H1 (cell line): ENCODE measurements around the gene PLK5. TPM values are rescaled to one million over a fixed set of nuclear protein-coding genes. Genes with fewer than 3 reads are reported as not detected.
A peak's percentile ranks its signal among the peaks of the same experiment; 100 is the strongest.

Experiments
- CTCF ChIA-PET: fragments of 300-600 bp; sonication (Branson Sonifier 250); formaldehyde crosslinking; loops from one replicate; lab custom pipeline; 2021; ENCODE audit not compliant: partially characterized antibody; lab: Charles Lee
- POLR2A ChIA-PET: fragments of 300-600 bp; sonication (Branson Sonifier 250); formaldehyde crosslinking; loops from one replicate; lab custom pipeline; 2021; ENCODE audit warnings: inconsistent platforms; ENCODE audit not compliant: partially characterized antibody; lab: Charles Lee
- DNase-seq, 2 experiments: peaks; one replicate each; pipeline versions ENCODE4 v3.0.0 to v3.0.0-alpha.2; 2010 to 2022; ENCODE audit warnings: low spot score in 2 of 2, low read depth in 1 of 2, mixed read lengths in 1 of 2
- FAIRE-seq: peaks from 2 replicates; lab custom pipeline; 2011; peaks lifted over from hg19 to GRCh38; lab: Jason Lieb, UNC
- H2AFZ ChIP-seq: 2 replicates; pipeline ENCODE4 v1.8.1; 2012; ENCODE audit warnings: low read length, inconsistent platforms
- H2AK5ac ChIP-seq: 2 replicates; pipeline ENCODE4 v1.6.1; 2013; ENCODE audit warnings: low read depth, low read length
- H2BK120ac ChIP-seq: replicated peaks from 2 replicates; pipeline ENCODE3; 2013; ENCODE audit warnings: low read depth, low read length, inconsistent platforms
- H2BK12ac ChIP-seq: 2 replicates; pipeline ENCODE4 v1.6.1; 2013; ENCODE audit warnings: low read depth, low read length
- H2BK15ac ChIP-seq: 2 replicates; pipeline ENCODE4 v1.6.1; 2013; ENCODE audit warnings: low read length
- H2BK20ac ChIP-seq: 2 replicates; pipeline ENCODE4 v1.6.1; 2013; ENCODE audit warnings: low read length
- H2BK5ac ChIP-seq: 2 replicates; pipeline ENCODE4 v1.6.1; 2013; ENCODE audit warnings: low read depth, low read length
- H3K14ac ChIP-seq: 2 replicates; pipeline ENCODE4 v1.6.1; 2013; ENCODE audit warnings: inconsistent platforms; ENCODE audit not compliant: insufficient read length
- H3K18ac ChIP-seq: 2 replicates; pipeline ENCODE4 v1.6.1; 2013; ENCODE audit warnings: low read length; ENCODE audit errors: extremely low read depth
- H3K23ac ChIP-seq: 2 replicates; pipeline ENCODE4 v1.6.1; 2013; ENCODE audit warnings: inconsistent platforms; ENCODE audit not compliant: insufficient read length
- H3K23me2 ChIP-seq: 2 replicates; pipeline ENCODE4 v1.6.1; 2013; ENCODE audit warnings: low read depth, low read length
- H3K27ac ChIP-seq: 2 replicates; pipeline ENCODE4 v1.6.1; 2011; ENCODE audit warnings: low read depth, low read length, inconsistent platforms
- H3K27me3 ChIP-seq, 4 experiments: replicated peaks in 1 of 4; 1 replicate in 1 of 4; 2 replicates in 3 of 4; pipeline versions ENCODE4 v1.6.1 to v1.8.1; 2011 to 2013; ENCODE audit warnings: low read length in 3 of 4, mild to moderate bottlenecking in 3 of 4, inconsistent platforms in 2 of 4, mixed read lengths in 2 of 4, moderate library complexity in 1 of 4; ENCODE audit not compliant: control insufficient read depth in 3 of 4, insufficient read depth in 3 of 4; ENCODE audit errors: extremely low read depth in 1 of 4
- H3K36me3 ChIP-seq, 4 experiments: 2 replicates each; pipeline versions ENCODE4 v1.6.1 to v1.8.1; 2011 to 2013; ENCODE audit warnings: mild to moderate bottlenecking in 4 of 4, low read length in 3 of 4, moderate library complexity in 2 of 4, control low read depth in 1 of 4, inconsistent platforms in 1 of 4; ENCODE audit not compliant: insufficient read depth in 4 of 4, control insufficient read depth in 2 of 4
- H3K4ac ChIP-seq: replicated peaks from 2 replicates; pipeline ENCODE3; 2013; ENCODE audit warnings: low read length, low read depth, mixed read lengths, inconsistent platforms; ENCODE audit not compliant: insufficient read length
- H3K4me1 ChIP-seq, 4 experiments: replicated peaks in 1 of 4; 1 replicate in 1 of 4; 2 replicates in 3 of 4; pipeline versions ENCODE4 v1.6.1 to v1.8.1; 2011 to 2013; ENCODE audit warnings: low read length in 3 of 4, inconsistent platforms in 2 of 4, mixed read lengths in 1 of 4; ENCODE audit not compliant: insufficient read depth in 4 of 4, control insufficient read depth in 3 of 4
- H3K4me2 ChIP-seq, 2 experiments: 2 replicates each; pipeline versions ENCODE4 v1.6.1 to v1.8.1; 2011 to 2013; ENCODE audit warnings: low read depth in 2 of 2, low read length in 2 of 2, control low read depth in 1 of 2, inconsistent platforms in 1 of 2, mild to moderate bottlenecking in 1 of 2; ENCODE audit not compliant: insufficient read depth in 1 of 2
- H3K4me3 ChIP-seq, 4 experiments: fragments of 200-600, 300-600 bp in 1 of 4; sonication (generic), shearing (Covaris generic), sonication (Bioruptor Twin) in 1 of 4; 2 replicates each; pipeline versions ENCODE4 v1.5.1 to v1.8.1; 2011 to 2016; ENCODE audit warnings: low read length in 4 of 4, low read depth in 3 of 4, control low read depth in 2 of 4, inconsistent platforms in 2 of 4, mild to moderate bottlenecking in 2 of 4, mixed read lengths in 1 of 4, moderate library complexity in 1 of 4; ENCODE audit not compliant: insufficient read depth in 2 of 4; ENCODE audit errors: extremely low read depth in 1 of 4
- H3K56ac ChIP-seq: replicated peaks from 2 replicates; pipeline ENCODE3; 2013; ENCODE audit warnings: low read depth, mild to moderate bottlenecking, mixed read lengths, low read length, inconsistent platforms; ENCODE audit not compliant: insufficient read length
- H3K79me1 ChIP-seq: 2 replicates; pipeline ENCODE4 v1.6.1; 2013; ENCODE audit warnings: low read depth, low read length, control low read depth
- H3K79me2 ChIP-seq, 2 experiments: 2 replicates each; pipeline versions ENCODE4 v1.6.1 to v1.8.1; 2012 to 2013; ENCODE audit warnings: low read length in 2 of 2, mild to moderate bottlenecking in 2 of 2, inconsistent platforms in 1 of 2; ENCODE audit not compliant: insufficient read depth in 2 of 2, control insufficient read depth in 1 of 2
- H3K9ac ChIP-seq, 4 experiments: replicated peaks in 1 of 4; 1 replicate in 1 of 4; 2 replicates in 3 of 4; pipeline versions ENCODE4 v1.6.1 to v1.8.1; 2011 to 2013; ENCODE audit warnings: low read depth in 3 of 4, low read length in 3 of 4, control low read depth in 2 of 4, mild to moderate bottlenecking in 2 of 4, moderate library complexity in 2 of 4, inconsistent platforms in 1 of 4; ENCODE audit errors: extremely low read depth in 1 of 4
- H3K9me3 ChIP-seq, 2 experiments: 2 replicates each; pipeline versions ENCODE4 v1.6.1 to v1.8.1; 2012 to 2013; ENCODE audit warnings: mild to moderate bottlenecking in 2 of 2, moderate library complexity in 2 of 2, control low read depth in 1 of 2, inconsistent platforms in 1 of 2, low read depth in 1 of 2, low read length in 1 of 2, mixed read lengths in 1 of 2; ENCODE audit not compliant: insufficient read depth in 2 of 2
- H4K20me1 ChIP-seq, 2 experiments: replicated peaks in 1 of 2; 2 replicates each; pipeline versions ENCODE3 to v1.8.1; 2011 to 2013; ENCODE audit warnings: inconsistent platforms in 2 of 2, low read length in 2 of 2, mild to moderate bottlenecking in 1 of 2; ENCODE audit not compliant: insufficient read depth in 2 of 2, control insufficient read depth in 1 of 2
- H4K5ac ChIP-seq: 2 replicates; pipeline ENCODE4 v1.6.1; 2013; ENCODE audit warnings: low read length, low read depth, mixed read lengths, inconsistent platforms; ENCODE audit not compliant: insufficient read length
- H4K8ac ChIP-seq: 2 replicates; pipeline ENCODE4 v1.8.0; 2013; ENCODE audit warnings: mild to moderate bottlenecking, moderate library complexity, low read length, inconsistent platforms; ENCODE audit not compliant: insufficient read depth; ENCODE audit errors: extremely low read depth
- H4K91ac ChIP-seq: replicated peaks from 2 replicates; pipeline ENCODE3; 2013; ENCODE audit warnings: low read length, mixed read lengths, inconsistent platforms; ENCODE audit not compliant: insufficient read length
- ATF2 ChIP-seq: IDR thresholded peaks from 2 replicates; pipeline ENCODE4 v1.6.1; 2012; ENCODE audit warnings: low read length, inconsistent platforms
- CHD1 ChIP-seq: IDR thresholded peaks from 2 replicates; pipeline ENCODE4 v1.6.1; 2012; ENCODE audit warnings: low read depth, low read length, improper control_type of control experiment
- GTF2F1 ChIP-seq: IDR thresholded peaks from 2 replicates; pipeline ENCODE4 v1.6.1; 2012; ENCODE audit warnings: low read depth, low read length, improper control_type of control experiment, borderline replicate concordance
- JUND ChIP-seq: IDR thresholded peaks from 2 replicates; pipeline ENCODE4 v1.6.1; 2011; ENCODE audit warnings: mild to moderate bottlenecking, improper control_type of control experiment, low read length
- POLR2A ChIP-seq, 2 experiments: IDR thresholded peaks; 1 replicate in 1 of 2; 2 replicates in 1 of 2; pipeline ENCODE4 v1.6.1; 2011; ENCODE audit warnings: low read depth in 2 of 2, low read length in 2 of 2, mild to moderate bottlenecking in 2 of 2; ENCODE audit errors: control extremely low read depth in 1 of 2
- POU5F1 ChIP-seq: IDR thresholded peaks from 2 replicates; pipeline ENCODE4 v1.6.1; 2011; ENCODE audit warnings: low read depth, mild to moderate bottlenecking, low read length, moderate library complexity
- SAP30 ChIP-seq: fragments of 300-600 bp; sonication (generic); IDR thresholded peaks from 2 replicates; pipeline ENCODE4 v1.7.1; 2012; ENCODE audit warnings: low read length, moderate library complexity, mild to moderate bottlenecking, inconsistent platforms; ENCODE audit not compliant: insufficient read depth, insufficient replicate concordance
- SIN3A ChIP-seq, 2 experiments: IDR thresholded peaks in 1 of 2; conservative IDR thresholded peaks in 1 of 2; 2 replicates each; pipeline ENCODE4 v1.6.1; 2011 to 2012; ENCODE audit warnings: low read length in 2 of 2, improper control_type of control experiment in 1 of 2, low read depth in 1 of 2, mild to moderate bottlenecking in 1 of 2
- SIRT6 ChIP-seq: IDR thresholded peaks from one replicate; pipeline ENCODE4 v1.7.1; 2012; ENCODE audit warnings: low read length, inconsistent platforms
- SIX5 ChIP-seq: IDR thresholded peaks from 2 replicates; pipeline ENCODE4 v1.6.1; 2011; ENCODE audit warnings: mild to moderate bottlenecking, low read depth, low read length
- TEAD4 ChIP-seq: IDR thresholded peaks from 2 replicates; pipeline ENCODE4 v1.6.1; 2012; ENCODE audit warnings: low read depth, low read length, inconsistent platforms, mixed read lengths
- WGBS, 2 experiments: shearing (Covaris generic) in 1 of 2; methylation state at CpG; one replicate each; pipeline versions ENCODE4 v1.1.6 to v1.1.7; 2013 to 2015; ENCODE audit warnings: low lambda C conversion rate in 2 of 2, mixed read lengths in 2 of 2, inconsistent platforms in 1 of 2, low coverage in 1 of 2, missing lambda C conversion rate in 1 of 2; ENCODE audit not compliant: insufficient replicate concordance in 2 of 2, insufficient coverage in 1 of 2, insufficient read length in 1 of 2; ENCODE audit errors: extremely low coverage in 1 of 2, missing lambda C conversion rate in 1 of 2; 5-methylcytosine and 5-hydroxymethylcytosine counted together
- polyA plus RNA-seq, 7 experiments: library from polyadenylated mRNA; depleted of rRNA in 3 of 7; stranded (reverse) in 5 of 7; unstranded in 2 of 7; fragments of >200 nt in 5 of 7; fragments of 200-250 nt in 2 of 7; gene quantifications; 1 replicate in 5 of 7; 2 replicates in 1 of 7; 4 replicates in 1 of 7; pipeline versions ENCODE4 v1.2.1 to v1.2.3, GENCODE V29; 2011 to 2013; ENCODE audit warnings: missing spikeins in 2 of 7, mixed read lengths in 2 of 7
- total RNA-seq: library from RNA; stranded (reverse); fragmentation: NEBNext Ultra II Directional; extraction: Animal tissue kit (Norgen Biotek cat#: 25700); gene quantifications from 2 replicates; pipeline ENCODE4 v1.2.1, GENCODE V29; 2021

PLK5 gene
- total and polyA plus RNA-seq, 2 of the 8 experiments (the other 6 are each of a cell fraction or from before 2014, with no cell fraction given): 0.43 to 0.45 TPM

- Histone ChIP-seq H3K4me2 (no peak overlapping the region), H4K8ac (peak overlapping the region; percentile 57; the same call in 1 of the 2 replicates), H2AK5ac (no peak overlapping the region), H3K56ac (no peak overlapping the region), H2BK5ac (no peak overlapping the region), H3K79me2 (peaks cover 0 to 6% of the 10 kb centered on the region in 2 experiments; a peak in 2 of 4 replicates), H3K4ac (no peak overlapping the region), H2AFZ (no peak overlapping the region), H3K36me3 (peaks cover 10 to 63% (median 45%) of the 10 kb centered on the region in 4 experiments; a peak in 7 of 8 replicates), H2BK15ac (no peak overlapping the region), H3K4me3 (no peak overlapping the region), H3K14ac (no peak overlapping the region), H2BK20ac (no peak overlapping the region), H4K91ac (no peak overlapping the region), H3K27ac (no peak overlapping the region), H3K9me3 (no peaks in the 10 kb centered on the region), H3K9ac (no peak overlapping the region), H4K20me1 (peaks cover 0 to 23% of the 10 kb centered on the region in 2 experiments), H2BK12ac (no peak overlapping the region), H4K5ac (no peak overlapping the region), H3K18ac (no peak overlapping the region), H2BK120ac (no peak overlapping the region), H3K23me2 (no peaks in the 10 kb centered on the region), H3K79me1 (peaks cover 10% of the 10 kb centered on the region), H3K23ac (no peak overlapping the region), H3K4me1 (no peaks in the 10 kb centered on the region), H3K27me3 (no peaks in the 10 kb centered on the region; a peak in 1 of 7 replicates)
- TF ChIP-seq ATF2 (no peak), SIN3A (conservative IDR thresholded peaks at IDR 0.05 in 1 of 2, IDR thresholded peaks at IDR 0.05 in 1 of 2; ENCODE audit: low read depth in 1 of 2, low read length in 2 of 2) (no peak), POU5F1 (no peak), SAP30 (no peak), CHD1 (no peak), POLR2A (IDR thresholded peaks at IDR 0.05; ENCODE audit: control extremely low read depth in 1 of 2, low read depth in 2 of 2, low read length in 2 of 2) (no peak), SIX5 (no peak), JUND (no peak), SIRT6 (no peak), GTF2F1 (no peak), TEAD4 (no peak)
- WGBS, 2 experiments: 94% methylated on average over 14 of the region's 22 CpGs; no CpG with 5 or more reads in 1 of the 2 experiments
- ChIA-PET POLR2A (interaction anchor here (0.7 to 2.1 kb wide), 4 partner anchors 8 to 35 kb away, joined by 3 to 6 read pairs (median 4); no protein-coding TSS in a partner anchor), CTCF (interaction anchor here (1.0 to 3.6 kb wide), 2 partner anchors 10 to 35 kb away, joined by 4 to 14 read pairs; no protein-coding TSS in a partner anchor)
- FAIRE-seq: no peak
- no peak for DNase-seq
Observed at GRCh38 chr19:1580957-1581356, 57.1 kb downstream of the PLK5 start.
